GM12891 (cell line): ENCODE data around the gene LPAR6.
"Not testable (repeated sequence)": the region's sequence is repeated elsewhere in the genome, so short reads cannot be mapped to it uniquely, and the experiment has no call there.

Source experiments
- DNase-seq: peaks from one replicate; pipeline ENCODE4 v3.0.0; 2011; ENCODE audit warnings: low spot score; ENCODE audit not compliant: insufficient read length
- FAIRE-seq: peaks from 2 replicates; lab custom pipeline; 2011; peaks lifted over from hg19 to GRCh38; lab: Jason Lieb, UNC
- PAX5 ChIP-seq: IDR thresholded peaks from 2 replicates; pipeline ENCODE4 v1.6.1; 2011; ENCODE audit warnings: low read length, moderate library complexity, mild to moderate bottlenecking; ENCODE audit not compliant: insufficient read depth, severe bottlenecking
- POLR2A ChIP-seq: IDR thresholded peaks from 2 replicates; pipeline ENCODE4 v1.6.1; 2011; ENCODE audit warnings: low read depth, low read length, control low read depth
- POLR2AphosphoS5 ChIP-seq: IDR thresholded peaks from 2 replicates; pipeline ENCODE4 v1.6.1; 2011; ENCODE audit warnings: low read depth, low read length, control low read depth
- POU2F2 ChIP-seq: IDR thresholded peaks from 2 replicates; pipeline ENCODE4 v1.6.1; 2011; ENCODE audit warnings: low read depth, mild to moderate bottlenecking, control low read depth, low read length, moderate library complexity
- SPI1 ChIP-seq: IDR thresholded peaks from 2 replicates; pipeline ENCODE4 v1.6.1; 2011; ENCODE audit warnings: low read depth, low read length, control low read depth
- TAF1 ChIP-seq: IDR thresholded peaks from 2 replicates; pipeline ENCODE4 v1.6.1; 2011; ENCODE audit warnings: low read depth, low read length, control low read depth

LPAR6 gene

DNA sequence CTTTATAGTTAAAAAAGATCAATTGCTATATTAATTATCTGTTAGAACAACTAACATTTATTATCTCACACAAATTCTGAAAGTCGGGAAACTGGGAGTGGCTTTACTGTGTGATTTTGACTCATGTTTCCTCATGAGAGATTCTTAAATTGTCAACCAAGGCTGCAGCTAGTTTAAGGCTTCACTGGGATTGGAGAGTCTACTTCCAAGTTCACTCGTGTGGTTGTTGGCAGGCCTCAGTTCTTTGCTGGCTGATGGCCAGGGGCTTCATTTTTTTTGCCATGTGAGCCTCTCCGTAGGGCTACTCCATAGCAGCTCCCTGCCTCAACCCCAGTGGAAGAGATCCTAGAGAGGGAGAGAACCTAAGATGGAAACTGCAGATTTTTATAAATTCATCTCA, 24.5 kb upstream of the LPAR6 start:
- DNase-seq (no peak), FAIRE-seq (no peak)
- no peak for TF ChIP-seq TAF1
- TF ChIP-seq SPI1, result no peak
- no peak for TF ChIP-seq POLR2A
- no peak for TF ChIP-seq PAX5
- no peak for TF ChIP-seq POLR2AphosphoS5
- TF ChIP-seq POU2F2, result no peak

DNA sequence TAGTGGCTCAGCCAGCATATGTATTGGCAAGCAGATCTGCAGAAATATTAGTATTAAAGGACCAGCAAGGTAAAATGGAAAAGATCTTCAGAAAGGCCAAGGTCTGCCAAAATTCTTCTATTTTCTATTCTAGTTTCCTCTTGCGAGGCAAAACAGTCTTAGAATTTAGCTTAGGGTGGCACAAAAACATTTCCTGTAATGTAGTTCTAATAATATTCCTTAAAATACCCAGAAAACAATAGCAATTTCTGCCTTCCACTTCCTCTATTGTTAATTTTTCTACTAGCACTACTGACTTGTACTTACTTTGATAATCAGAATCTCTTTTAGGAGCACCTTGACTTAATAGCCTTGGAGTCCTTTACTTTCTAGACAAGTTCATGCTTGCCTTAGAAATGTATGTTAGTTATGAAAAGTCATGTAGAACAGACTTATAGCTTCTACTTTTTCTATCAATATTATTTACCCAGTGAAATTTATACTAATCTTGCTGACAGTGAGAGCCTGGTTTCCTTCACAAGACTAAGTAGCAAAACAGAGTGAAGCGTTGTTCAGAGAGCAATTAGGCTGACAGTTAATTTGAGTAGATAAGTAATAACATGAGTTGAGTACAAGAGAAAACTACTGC, 23.9 kb upstream of the LPAR6 start:
- DNase-seq (no peak), FAIRE-seq (no peak)
- no peak for TF ChIP-seq POLR2A
- TF ChIP-seq TAF1, result no peak
- TF ChIP-seq POLR2AphosphoS5, result no peak
- no peak for TF ChIP-seq PAX5
- TF ChIP-seq POU2F2, result no peak
- TF ChIP-seq SPI1, result 0 out of 2 replicates have a peak, but pooled peaks have one; percentile 18

DNA sequence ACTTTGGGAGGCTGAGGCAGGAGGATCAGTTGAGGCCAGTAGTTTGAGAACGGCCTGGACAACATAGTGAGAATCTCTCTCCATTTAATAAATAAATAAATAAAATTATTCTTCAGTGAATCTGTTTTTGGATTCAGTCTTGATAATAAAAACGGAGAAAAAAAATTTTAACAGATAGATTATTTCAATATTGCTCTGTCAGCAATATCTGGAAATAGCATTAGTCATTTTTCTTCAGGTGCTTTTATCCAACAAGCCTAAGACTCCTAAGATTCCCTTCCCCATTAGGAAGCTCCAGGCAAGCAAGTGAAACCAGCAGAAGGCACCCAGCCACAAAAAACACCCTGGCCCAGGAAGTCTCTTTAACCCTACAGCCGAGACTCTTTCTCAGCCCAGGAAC, 21.3 kb upstream of the LPAR6 start:
- FAIRE-seq (no peak), DNase-seq (no peak)
- TF ChIP-seq POLR2A (no peak), SPI1 (no peak), POU2F2 (no peak), PAX5 (no peak), POLR2AphosphoS5 (no peak), TAF1 (no peak)

DNA sequence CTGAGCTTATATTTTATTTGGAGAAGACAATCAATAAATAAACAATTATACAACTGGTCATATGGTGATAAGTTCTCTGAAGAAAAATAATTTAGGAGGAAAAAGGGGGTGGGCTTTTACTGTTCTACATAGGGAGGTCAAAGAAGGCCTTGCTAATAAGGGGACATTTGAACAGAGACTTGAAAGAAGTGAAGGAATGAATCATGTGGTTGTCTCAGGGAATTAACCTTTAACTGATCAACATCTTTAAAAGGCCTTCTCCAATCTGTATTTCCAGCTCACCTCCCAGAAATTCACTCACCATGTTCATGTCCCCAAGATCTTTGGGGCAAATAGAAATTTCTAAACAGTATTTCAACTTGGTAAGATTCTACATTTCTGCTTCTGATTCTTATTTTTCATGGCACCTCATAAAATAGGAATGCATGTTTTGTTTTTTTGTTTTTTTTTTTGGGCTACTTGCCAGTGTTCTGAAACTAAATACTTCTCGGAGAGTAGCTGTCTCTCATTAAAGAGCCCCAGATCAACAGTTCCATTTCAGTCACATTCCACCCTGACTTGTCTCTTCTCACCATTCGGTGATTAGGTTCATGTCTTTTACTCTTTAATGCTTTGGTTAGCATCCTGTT, 19.2 kb upstream of the LPAR6 start:
- no peak for DNase-seq
- no peak for FAIRE-seq

DNA sequence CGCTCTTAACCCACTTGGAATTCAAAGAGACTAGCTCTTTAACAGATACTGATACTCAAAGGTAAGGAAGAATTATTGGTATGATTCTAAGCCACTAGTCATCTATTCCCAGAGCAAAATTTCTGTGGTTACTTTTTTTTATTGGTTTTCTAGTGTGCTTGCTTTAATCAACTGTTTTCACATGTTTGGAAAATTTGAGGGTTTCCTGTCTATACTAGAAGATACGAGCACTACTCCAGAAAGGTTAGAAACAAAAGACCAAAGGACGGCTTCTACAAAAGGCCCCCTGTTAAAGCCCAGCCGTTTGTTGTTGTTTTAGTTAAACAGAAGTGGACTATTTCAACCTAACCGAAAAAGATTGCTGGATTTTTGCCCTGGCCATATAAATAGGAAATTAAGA, 18.5 kb upstream of the LPAR6 start:
- TF ChIP-seq POU2F2 (no peak), PAX5 (no peak), SPI1 (no peak), POLR2A (no peak), TAF1 (no peak), POLR2AphosphoS5 (no peak)
- peak; percentile 43 for FAIRE-seq
- DNase-seq, result no peak

More for the DNA sequence above, 19.2 kb upstream of the LPAR6 start:
- TF ChIP-seq PAX5 (no peak), POLR2AphosphoS5 (no peak), POU2F2 (no peak), POLR2A (no peak), TAF1 (no peak), SPI1 (no peak)

DNA sequence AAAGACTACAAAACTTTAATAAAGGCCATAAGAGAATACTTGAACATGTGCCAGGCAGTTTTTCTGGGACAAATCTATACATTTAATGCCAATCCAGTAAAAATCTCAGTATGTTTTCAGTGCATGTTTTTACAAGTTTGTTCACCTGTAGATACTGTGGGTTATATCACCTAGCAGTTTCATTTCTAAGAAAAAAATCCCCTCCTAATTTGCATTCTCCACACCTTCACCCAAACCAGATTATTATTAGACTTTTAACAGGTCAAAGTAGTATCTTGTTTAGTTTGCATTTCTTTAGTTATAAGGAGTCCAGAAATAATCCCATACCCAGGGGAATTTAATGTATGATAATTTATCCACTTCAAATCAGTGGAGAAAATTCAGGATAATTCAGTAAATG, 17.0 kb upstream of the LPAR6 start:
- DNase-seq (no peak), FAIRE-seq (peak; percentile 9)
- TF ChIP-seq PAX5 (no peak), POLR2AphosphoS5 (no peak), POLR2A (no peak), POU2F2 (no peak), SPI1 (no peak), TAF1 (no peak)

DNA sequence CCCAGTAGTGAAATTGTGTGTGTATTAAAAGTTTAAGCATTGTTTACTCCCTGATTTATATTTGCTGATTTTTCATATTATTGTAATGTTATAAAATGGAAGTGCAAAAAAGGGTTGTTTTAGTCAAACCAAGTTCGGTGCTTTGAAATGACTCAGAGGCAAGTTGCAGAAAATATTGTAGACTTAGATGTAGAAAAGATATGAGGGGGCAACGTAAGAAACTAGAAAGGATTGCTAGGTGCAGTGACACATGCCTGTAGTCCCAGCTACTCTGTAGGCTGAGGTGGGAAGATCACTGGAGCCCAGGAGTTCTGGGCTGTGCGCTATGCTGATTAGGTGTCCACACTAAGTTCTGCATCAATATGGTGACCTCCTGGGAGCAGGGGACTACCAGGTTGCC, 16.1 kb upstream of the LPAR6 start:
- no peak for FAIRE-seq
- no peak for DNase-seq
- no peak for TF ChIP-seq TAF1
- no peak for TF ChIP-seq PAX5
- TF ChIP-seq SPI1, result no peak
- no peak for TF ChIP-seq POLR2A

DNA sequence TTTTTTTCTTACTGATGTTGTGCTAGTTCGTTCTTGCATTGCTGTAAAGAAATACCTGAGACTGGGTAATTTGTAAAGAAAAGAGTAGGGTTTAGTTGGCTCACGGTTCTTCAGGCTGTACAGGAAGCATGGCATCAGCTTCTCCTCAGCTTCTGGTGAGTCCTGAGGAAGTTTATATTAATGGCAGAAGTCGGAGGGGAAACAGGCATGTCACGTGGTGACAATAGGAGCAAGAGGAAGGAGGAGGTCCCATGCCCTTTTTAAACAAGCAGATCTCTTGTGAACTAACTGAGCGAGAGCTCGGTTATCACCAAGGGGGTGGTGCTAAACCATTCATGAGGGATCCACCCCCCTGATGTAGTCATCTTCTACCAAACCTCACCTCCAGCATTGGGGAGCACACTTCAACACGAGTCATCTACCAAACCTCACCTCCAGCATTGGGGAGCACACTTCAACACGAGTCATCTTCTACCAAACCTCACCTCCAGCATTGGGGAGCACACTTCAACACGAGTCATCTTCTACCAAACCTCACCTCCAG, 13.9 kb upstream of the LPAR6 start:
- FAIRE-seq, result peak; percentile 28
- DNase-seq, result not testable (repeated sequence)

DNA sequence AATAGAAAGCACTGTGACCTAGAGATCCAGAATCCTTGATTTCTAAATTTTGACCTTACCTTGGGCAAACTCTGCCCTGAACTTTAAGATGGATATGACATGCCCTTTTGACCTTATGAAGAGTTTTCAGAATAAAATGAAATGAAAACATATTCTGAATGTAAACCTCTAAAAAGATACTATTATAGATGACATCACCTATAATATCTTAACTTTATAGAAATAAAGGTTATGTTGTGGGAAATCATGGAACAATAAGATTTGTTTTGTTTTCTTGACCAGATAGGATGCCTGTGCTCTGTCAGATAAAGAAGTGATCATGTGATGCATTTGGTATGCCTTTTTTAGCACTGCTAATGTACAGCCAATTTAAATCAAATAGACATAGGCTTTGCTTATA, 13.1 kb upstream of the LPAR6 start:
- FAIRE-seq, result no peak
- TF ChIP-seq POLR2A (no peak), POLR2AphosphoS5 (no peak), SPI1 (no peak), POU2F2 (no peak), TAF1 (no peak), PAX5 (no peak)
- no peak for DNase-seq

DNA sequence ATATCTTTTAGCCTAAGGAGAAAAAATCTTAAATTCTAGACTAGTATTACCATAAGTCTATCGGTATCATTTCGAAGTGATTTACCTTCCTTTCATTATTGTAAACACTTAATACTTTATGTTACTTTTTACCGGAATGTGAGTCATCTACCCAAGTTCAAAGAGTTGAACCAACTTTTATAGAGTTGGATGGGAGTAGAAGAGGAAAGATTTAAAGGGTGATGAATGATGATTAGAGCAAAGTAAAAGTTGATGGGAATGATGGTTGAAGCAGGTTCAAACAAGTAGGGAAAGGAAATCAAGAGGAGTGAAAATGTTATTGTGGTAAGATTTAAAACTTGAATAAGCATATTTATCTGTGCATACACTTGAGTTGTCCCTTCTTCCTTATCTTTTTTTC, 11.3 kb upstream of the LPAR6 start:
- TF ChIP-seq POU2F2 (no peak), POLR2AphosphoS5 (no peak), SPI1 (no peak), PAX5 (no peak), POLR2A (no peak), TAF1 (no peak)
- DNase-seq, result no peak
- no peak for FAIRE-seq

DNA sequence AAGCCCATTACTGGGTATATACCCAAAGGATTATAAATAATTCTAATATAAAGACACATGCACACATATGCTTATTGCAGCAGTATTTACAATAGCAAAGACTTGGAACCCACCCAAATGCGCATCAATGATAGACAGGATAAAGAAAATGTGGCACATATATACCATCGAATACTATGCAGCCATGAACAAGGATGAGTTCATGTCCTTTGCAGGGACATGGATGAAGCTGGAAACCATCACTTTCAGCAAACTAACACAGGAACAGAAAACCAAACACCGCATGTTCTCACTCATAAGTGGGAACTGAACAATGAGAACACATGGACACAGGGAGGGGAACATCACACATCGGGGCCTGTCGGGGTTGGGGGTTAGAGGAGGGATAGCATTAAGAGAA, 9.1 kb upstream of the LPAR6 start:
- not testable (repeated sequence) for FAIRE-seq, DNase-seq
